ENCODE data around the gene SPPL3. TPM values are rescaled to one million over a fixed set of nuclear protein-coding genes. Genes with fewer than 3 reads are reported as not detected.

SPPL3 gene
- polyA plus RNA-seq, 1 of the 3 experiments (the other 2 are of a cell fraction), result 18.8 TPM

GRCh38 chr12:120739031-120739762 lies 165.0 kb downstream of the SPPL3 start:
- Histone ChIP-seq H3K79me2 (ENCODE audit: insufficient read depth) (no peaks in the 10 kb centered on the region), H2AFZ (ENCODE audit: low read depth) (no peak overlapping the region), H3K4me1 (ENCODE audit: control insufficient read depth in 1 of 2, insufficient read depth in 2 of 2, low read depth in 1 of 2, low read length in 1 of 2) (no peaks in the 10 kb centered on the region), H3K4me3 (ENCODE audit: low read depth in 2 of 2, low read length in 1 of 2) (no peak overlapping the region), H3K9me3 (no peaks in the 10 kb centered on the region), H3K9me2 (no peaks in the 10 kb centered on the region), H3K36me3 (replicated peaks in 1 of 2; ENCODE audit: control insufficient read depth in 1 of 2, insufficient read depth in 2 of 2, low read length in 1 of 2) (no peaks in the 10 kb centered on the region), H3K27me3 (ENCODE audit: insufficient read depth) (no peaks in the 10 kb centered on the region), H3K27ac (ENCODE audit: low read depth in 2 of 2, low read length in 1 of 2) (no peak overlapping the region), H3K9ac (no peak overlapping the region), H3F3A (replicated peaks; ENCODE audit: insufficient read depth) (no peaks in the 10 kb centered on the region), H4K20me1 (ENCODE audit: insufficient read depth) (no peaks in the 10 kb centered on the region), H3K4me2 (no peak overlapping the region)
- CTCF ChIA-PET, result no interaction called here
- WGBS (ENCODE audit: low lambda C conversion rate), result 93% methylated on average over 19 of the region's 38 CpGs
- no peak for TF ChIP-seq EP300 (IDR thresholded peaks at IDR 0.05; ENCODE audit: borderline replicate concordance in 1 of 2, low read depth in 1 of 2, low read length in 1 of 2)
- TF ChIP-seq CTCF (IDR thresholded peaks at IDR 0.05), result no peak
- no peak for TF ChIP-seq NRF1 (IDR thresholded peaks at IDR 0.05; ENCODE audit: low read depth, low read length)
- no peak for TF ChIP-seq YY1 (IDR thresholded peaks at IDR 0.05; ENCODE audit: low read depth)
- TF ChIP-seq RFX5 (IDR thresholded peaks at IDR 0.05; ENCODE audit: low read length), result no peak
- no peak for TF ChIP-seq TAF1 (IDR thresholded peaks at IDR 0.05; ENCODE audit: borderline replicate concordance, low read depth, low read length)
- TF ChIP-seq GABPA (IDR thresholded peaks at IDR 0.05; ENCODE audit: low read depth), result no peak
- TF ChIP-seq FOXJ3 (CRISPR knock-in tag; IDR thresholded peaks at IDR 0.05), result no peak
- no peak for DNase-seq
- POLR2A ChIA-PET, result no interaction called here

GRCh38 chr12:120738252-120739030 lies 165.7 kb downstream of the SPPL3 start:
- CTCF ChIA-PET, result interaction anchor here (1.1 kb wide), 1 partner anchor 233 kb away, joined by 3 read pairs; no protein-coding TSS in a partner anchor
- Histone ChIP-seq H3K4me1 (ENCODE audit: control insufficient read depth in 1 of 2, insufficient read depth in 2 of 2, low read depth in 1 of 2, low read length in 1 of 2) (no peaks in the 10 kb centered on the region), H3K9me3 (no peaks in the 10 kb centered on the region), H3K4me2 (no peak overlapping the region), H2AFZ (ENCODE audit: low read depth) (no peak overlapping the region), H3K36me3 (replicated peaks in 1 of 2; ENCODE audit: control insufficient read depth in 1 of 2, insufficient read depth in 2 of 2, low read length in 1 of 2) (no peaks in the 10 kb centered on the region), H3K4me3 (ENCODE audit: low read depth in 2 of 2, low read length in 1 of 2) (no peak overlapping the region), H3K27me3 (ENCODE audit: insufficient read depth) (no peaks in the 10 kb centered on the region), H3F3A (replicated peaks; ENCODE audit: insufficient read depth) (no peaks in the 10 kb centered on the region), H3K9ac (no peak overlapping the region), H3K27ac (ENCODE audit: low read depth in 2 of 2, low read length in 1 of 2) (no peak overlapping the region), H3K9me2 (no peaks in the 10 kb centered on the region), H3K79me2 (ENCODE audit: insufficient read depth) (no peaks in the 10 kb centered on the region), H4K20me1 (ENCODE audit: insufficient read depth) (no peaks in the 10 kb centered on the region)
- TF ChIP-seq RCOR1 (IDR thresholded peaks at IDR 0.05; ENCODE audit: low read length) (no peak), FOSL2 (IDR thresholded peaks at IDR 0.05; ENCODE audit: borderline replicate concordance, low read depth) (no peak), TAF1 (IDR thresholded peaks at IDR 0.05; ENCODE audit: borderline replicate concordance, low read depth, low read length) (no peak)
- DNase-seq, result no peak
- WGBS (ENCODE audit: low lambda C conversion rate), result 92% methylated on average over 13 of the region's 31 CpGs
- POLR2A ChIA-PET, result interaction anchor here (0.5 kb wide), 1 partner anchor 12 kb away, joined by 5 read pairs; no protein-coding TSS in a partner anchor
